Pancreas (tissue), 10 donors: Measurements from ENCODE around the gene SMIM8. TPM values are rescaled to one million over a fixed set of nuclear protein-coding genes. Genes with fewer than 3 reads are reported as not detected.
"Not testable (repeated sequence)": the region's sequence is repeated elsewhere in the genome, so short reads cannot be mapped to it uniquely, and the experiment has no call there.

Experiments
- ATAC-seq, 4 donors: fragments of 200-7000 bp; cut with Tn5 transposase; one replicate each; pipeline versions ENCODE4 v1.8.0 to v1.9.1; 2020; ENCODE audit warnings: mild to moderate bottlenecking in 4 of 4, moderate library complexity in 4 of 4
- DNase-seq, 6 donors: peaks; one replicate each; pipeline ENCODE4 v3.0.0-alpha.2; 2020
- FAIRE-seq: peaks from 2 replicates; lab custom pipeline; 2012; peaks lifted over from hg19 to GRCh38; lab: Jason Lieb, UNC
- H3K27ac ChIP-seq, 4 donors: fragments of 200-600 bp; sonication (generic); 1 replicate in 3 of 4; 2 replicates in 1 of 4; pipeline versions ENCODE4 v1.5.0 to v1.8.0; 2020
- H3K27me3 ChIP-seq, 4 donors: fragments of 200-600 bp; one replicate each; pipeline ENCODE4 v1.8.0; 2021
- H3K36me3 ChIP-seq, 3 donors: fragments of 200-600 bp; sonication (generic) in 1 of 3; one replicate each; pipeline versions ENCODE4 v1.5.0 to v1.8.0; 2020 to 2021
- H3K4me1 ChIP-seq, 3 donors: fragments of 200-600 bp; one replicate each; pipeline ENCODE4 v1.8.0; 2021
- H3K4me3 ChIP-seq, 4 donors: fragments of 200-600 bp; sonication (generic) in 2 of 4; one replicate each; pipeline versions ENCODE4 v1.5.0 to v1.8.0; 2020 to 2021
- H3K9me3 ChIP-seq, 4 donors: fragments of 200-600 bp; one replicate each; pipeline ENCODE4 v1.8.0; 2021
- WGBS, 2 donors: extraction: QIAGEN DNeasy Blood & Tissue Kit; methylation state at CpG; one replicate each; pipeline ENCODE4 v1.1.7; 2013; 5-methylcytosine and 5-hydroxymethylcytosine counted together
- intact Hi-C, 3 donors: fragments of 100-400 bp; cut with DNase I; formaldehyde crosslinking; loops; one replicate each; pipeline versions ENCODE4 v1.11.1 to v1.14.2; 2022
- polyA plus RNA-seq, 2 donors: library from polyadenylated mRNA; stranded (reverse); fragments of 200-250 nt; gene quantifications; one replicate each; pipeline ENCODE4 v1.2.3, GENCODE V29; 2013
- total RNA-seq, 6 donors: library from RNA; stranded (reverse); fragmentation: NEBNext Ultra II Directional in 4 of 6; extraction: Animal tissue kit (Norgen Biotek cat#: 25700) in 4 of 6; gene quantifications; one replicate each; pipeline versions ENCODE4 v1.2.1 to v1.2.4, GENCODE V29; 2021 to 2023
- TF ChIP-seq, protein P1 (sequence below), 4 donors: fragments of 200-600 bp; sonication (generic) in 3 of 4; IDR thresholded peaks; one replicate each; pipeline versions ENCODE4 v1.5.0 to v1.8.0; 2021; ENCODE audit warnings: antibody characterized with exemption in 4 of 4
- donor health status: healthy with polysubstance abuse.
- donor health status: DM: no; HTN: no; CAD: no; lungs with moderate emphysema.
- donor health status: DM: no; HTN: no; CAD: no.
- donor health status: control.
- donor health status: control.
- donor health status: Bipolar disorder and iron deficiency.
- donor health status: DM: yes; HTN: yes; CAD: no.
- donor health status: DM: no; HTN: no; CAD: no.
- donor health status: DM: no; HTN: no; CAD: no.
- donor health status: DM: yes; HTN: yes; CAD: no.

Gene SMIM8
- total and polyA plus RNA-seq, 8 donors: 2.7 to 6.4 (median 3.9) TPM

DNA sequence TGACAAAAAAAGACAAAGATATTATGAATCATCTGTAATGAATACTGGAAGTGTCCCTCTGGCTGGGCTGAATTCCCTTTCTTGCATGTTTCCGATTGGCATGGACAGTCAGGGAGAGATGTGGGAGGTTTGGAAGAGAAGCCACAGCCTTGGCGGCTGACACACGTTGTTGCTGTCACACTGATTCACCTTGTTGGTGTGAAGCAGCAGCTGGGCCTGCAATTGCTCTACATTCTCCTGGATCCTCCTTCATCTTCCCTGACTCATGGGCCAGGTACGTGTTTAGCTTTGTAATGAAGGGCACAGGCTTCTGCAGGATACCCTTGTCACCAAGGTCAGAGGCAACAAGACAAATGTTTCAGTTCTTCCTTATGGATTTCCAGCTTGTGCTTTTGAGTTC is 13.4 kb upstream of the SMIM8 start:
- TF ChIP-seq, protein P1, sequence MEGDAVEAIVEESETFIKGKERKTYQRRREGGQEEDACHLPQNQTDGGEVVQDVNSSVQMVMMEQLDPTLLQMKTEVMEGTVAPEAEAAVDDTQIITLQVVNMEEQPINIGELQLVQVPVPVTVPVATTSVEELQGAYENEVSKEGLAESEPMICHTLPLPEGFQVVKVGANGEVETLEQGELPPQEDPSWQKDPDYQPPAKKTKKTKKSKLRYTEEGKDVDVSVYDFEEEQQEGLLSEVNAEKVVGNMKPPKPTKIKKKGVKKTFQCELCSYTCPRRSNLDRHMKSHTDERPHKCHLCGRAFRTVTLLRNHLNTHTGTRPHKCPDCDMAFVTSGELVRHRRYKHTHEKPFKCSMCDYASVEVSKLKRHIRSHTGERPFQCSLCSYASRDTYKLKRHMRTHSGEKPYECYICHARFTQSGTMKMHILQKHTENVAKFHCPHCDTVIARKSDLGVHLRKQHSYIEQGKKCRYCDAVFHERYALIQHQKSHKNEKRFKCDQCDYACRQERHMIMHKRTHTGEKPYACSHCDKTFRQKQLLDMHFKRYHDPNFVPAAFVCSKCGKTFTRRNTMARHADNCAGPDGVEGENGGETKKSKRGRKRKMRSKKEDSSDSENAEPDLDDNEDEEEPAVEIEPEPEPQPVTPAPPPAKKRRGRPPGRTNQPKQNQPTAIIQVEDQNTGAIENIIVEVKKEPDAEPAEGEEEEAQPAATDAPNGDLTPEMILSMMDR (IDR thresholded peaks at IDR 0.05): no peak
- Histone ChIP-seq H3K4me3 (no peak overlapping the region), H3K27ac (no peak overlapping the region), H3K4me1 (no peaks in the 10 kb centered on the region), H3K36me3 (no peaks in the 10 kb centered on the region), H3K27me3 (peaks cover 0 to 7% (median 0%) of the 10 kb centered on the region in 4 donors), H3K9me3 (no peaks in the 10 kb centered on the region)
- ATAC-seq (no peak), FAIRE-seq (no peak), DNase-seq (no peak)
- intact Hi-C loops: no loop called here
- WGBS, 2 donors: 49 to 57% methylated on average over 4 of the region's 4 CpGs

DNA sequence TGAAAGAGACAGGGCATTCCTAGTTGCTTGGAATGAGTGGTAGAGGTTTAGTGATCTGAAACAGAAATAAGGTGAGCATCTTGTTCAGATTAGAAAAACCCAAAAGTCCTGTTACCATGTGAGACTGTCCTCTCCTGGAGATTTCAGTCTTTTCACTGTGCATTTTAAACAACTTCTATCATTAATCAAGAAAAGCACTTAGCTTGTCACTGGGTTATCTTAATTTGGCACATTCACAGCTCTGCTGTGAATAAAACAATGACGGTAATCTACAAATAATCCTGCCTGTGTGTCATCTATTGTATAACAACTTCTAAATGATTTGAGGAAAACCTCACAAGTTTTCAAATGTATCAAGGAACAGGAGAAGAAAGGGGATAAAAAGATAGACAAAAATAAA is 9.5 kb upstream of the SMIM8 start:
- Histone ChIP-seq H3K36me3 (no peaks in the 10 kb centered on the region), H3K27ac (no peak overlapping the region), H3K9me3 (no peaks in the 10 kb centered on the region), H3K4me1 (no peaks in the 10 kb centered on the region), H3K27me3 (peaks cover 0 to 7% (median 0%) of the 10 kb centered on the region in 4 donors), H3K4me3 (no peak overlapping the region)
- no peak for DNase-seq
- FAIRE-seq: no peak
- TF ChIP-seq, protein P1 (IDR thresholded peaks at IDR 0.05): no peak
- WGBS, 2 donors: 4 to 8% methylated on average over 1 of the region's 1 CpG
- ATAC-seq: no peak
- intact Hi-C loops: no loop called here

DNA sequence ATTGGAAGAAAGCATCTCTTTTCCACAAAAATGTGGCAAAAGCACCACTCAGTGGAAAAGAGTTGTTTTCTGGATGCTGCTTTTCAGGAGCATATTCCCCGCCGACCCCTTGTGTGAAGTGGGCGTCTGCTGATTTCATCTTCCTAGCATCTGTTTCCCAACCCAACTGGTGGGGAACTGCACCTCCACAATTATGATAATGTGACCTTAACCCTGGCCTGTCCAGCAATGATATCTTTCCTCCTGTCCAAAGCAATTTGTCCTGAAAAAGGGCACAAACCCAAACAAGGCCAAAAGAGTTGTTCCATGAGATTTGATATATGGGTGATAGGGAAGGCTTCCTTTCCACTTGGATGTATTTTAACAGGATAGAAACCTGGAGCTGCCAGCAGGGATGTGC is 7.3 kb upstream of the SMIM8 start:
- Histone ChIP-seq H3K9me3 (no peaks in the 10 kb centered on the region), H3K4me1 (no peaks in the 10 kb centered on the region), H3K27ac (no peak overlapping the region), H3K36me3 (no peaks in the 10 kb centered on the region), H3K27me3 (peaks cover 0 to 7% (median 0%) of the 10 kb centered on the region in 4 donors), H3K4me3 (no peak overlapping the region)
- intact Hi-C loops: no loop called here
- 86 to 87% methylated on average over 3 of the region's 3 CpGs for WGBS, 2 donors
- no peak for ATAC-seq
- DNase-seq: no peak
- FAIRE-seq: no peak
- TF ChIP-seq, protein P1 (IDR thresholded peaks at IDR 0.05): no peak

DNA sequence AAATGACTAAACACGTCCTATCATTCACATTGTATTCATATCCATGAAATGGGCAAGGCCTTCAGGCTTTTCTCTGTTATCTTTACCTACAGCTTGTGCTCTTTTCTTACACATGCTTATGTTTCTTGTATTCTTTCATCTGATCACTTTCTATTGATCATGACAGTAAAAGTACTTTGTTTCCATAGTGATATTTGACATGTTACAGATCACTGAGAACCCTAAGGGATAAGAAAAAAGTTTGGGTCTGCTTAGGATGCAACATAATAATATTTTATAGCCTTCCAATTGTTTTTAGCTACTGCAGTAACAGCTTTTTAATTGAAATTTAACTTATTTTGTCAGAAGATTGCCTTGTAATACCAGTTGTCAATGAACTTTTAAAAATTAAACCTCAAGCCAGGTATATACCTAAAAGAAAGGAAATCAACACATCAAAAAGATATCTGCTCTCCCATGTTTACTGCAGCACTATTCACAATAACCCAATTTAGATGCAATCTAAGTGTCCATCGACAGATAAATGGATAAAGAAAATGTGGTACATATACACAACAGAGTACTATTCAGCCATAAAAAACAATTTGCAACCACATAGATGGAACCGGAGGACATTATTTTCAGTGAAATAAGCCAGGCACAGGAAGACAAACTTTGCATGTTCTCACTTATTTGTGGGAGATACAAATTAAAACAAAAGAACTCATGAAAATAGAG is 3.0 kb upstream of the SMIM8 start:
- H3K27ac ChIP-seq: no peak overlapping the region
- TF ChIP-seq, protein P1 (IDR thresholded peaks at IDR 0.05): no peak
- no peaks in the 10 kb centered on the region for H3K36me3 ChIP-seq
- intact Hi-C loops: no loop called here
- no peaks in the 10 kb centered on the region for H3K9me3 ChIP-seq
- H3K4me3 ChIP-seq: no peak overlapping the region
- no peak for DNase-seq
- WGBS, 2 donors: 68 to 76% methylated on average over 3 of the region's 3 CpGs
- H3K27me3 ChIP-seq: no peaks in the 10 kb centered on the region
- no peak for FAIRE-seq
- peaks cover 0 to 2% (median 0%) of the 10 kb centered on the region in 3 donors for H3K4me1 ChIP-seq
- no peak for ATAC-seq

DNA sequence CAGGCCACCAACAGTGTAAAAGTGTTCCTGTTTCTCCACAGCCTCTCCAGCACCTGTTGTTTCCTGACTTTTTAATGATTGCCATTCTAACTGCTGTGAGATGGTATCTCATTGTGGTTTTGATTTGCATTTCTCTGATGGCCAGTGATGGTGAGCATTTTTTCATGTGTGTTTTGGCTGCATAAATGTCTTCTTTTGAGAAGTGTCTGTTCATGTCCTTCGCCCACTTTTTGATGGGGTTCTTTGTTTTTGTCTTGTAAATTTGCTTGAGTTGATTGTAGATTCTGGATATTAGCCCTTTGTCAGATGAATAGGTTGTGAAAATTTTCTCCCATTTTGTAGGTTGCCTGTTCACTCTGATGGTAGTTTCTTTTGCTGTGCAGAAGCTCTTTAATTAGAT is 1.5 kb downstream of the SMIM8 start:
- H3K9me3 ChIP-seq, H3K4me1 ChIP-seq, H3K4me3 ChIP-seq, H3K27ac ChIP-seq, ATAC-seq, H3K27me3 ChIP-seq, intact Hi-C loops, H3K36me3 ChIP-seq, FAIRE-seq, DNase-seq: not testable (repeated sequence)
- WGBS, 2 donors: 100% methylated on average over 1 of the region's 1 CpG
